GM23248 (cell line): ENCODE results near the gene HYLS1. TPM values are rescaled to one million over a fixed set of nuclear protein-coding genes. Genes with fewer than 3 reads are reported as not detected.

Experiments used
- DNase-seq: peaks from one replicate; pipeline ENCODE4 v3.0.0-alpha.2; 2015
- H2AFZ ChIP-seq: fragments of 200-600 bp; sonication (generic); 2 replicates; pipeline ENCODE4 v1.6.1; 2016; ENCODE audit warnings: antibody characterized with exemption
- H3F3A ChIP-seq: fragments of 200-600 bp; sonication (generic); 2 replicates; pipeline ENCODE4 v1.6.1; 2016; ENCODE audit warnings: mild to moderate bottlenecking, antibody characterized with exemption, mixed run types; ENCODE audit not compliant: insufficient read depth
- H3K27ac ChIP-seq: fragments of 200-600 bp; sonication (generic); 2 replicates; pipeline ENCODE4 v1.5.1; 2016; ENCODE audit warnings: mild to moderate bottlenecking
- H3K27me3 ChIP-seq: fragments of 200-600 bp; sonication (generic); replicated peaks from 2 replicates; pipeline ENCODE4 v1.6.1; 2016; ENCODE audit warnings: mild to moderate bottlenecking; ENCODE audit not compliant: insufficient read depth
- H3K36me3 ChIP-seq: fragments of 200-600 bp; sonication (generic); 2 replicates; pipeline ENCODE4 v1.6.1; 2016; ENCODE audit warnings: low read depth, mild to moderate bottlenecking
- H3K4me1 ChIP-seq: fragments of 200-600 bp; sonication (generic); 2 replicates; pipeline ENCODE4 v1.6.1; 2016; ENCODE audit warnings: mild to moderate bottlenecking; ENCODE audit not compliant: insufficient read depth
- H3K4me2 ChIP-seq: fragments of 200-600 bp; sonication (generic); one replicate; pipeline ENCODE4 v1.6.1; 2016; ENCODE audit warnings: mild to moderate bottlenecking; ENCODE audit not compliant: unreplicated experiment
- H3K4me3 ChIP-seq: fragments of 200-600 bp; sonication (generic); 2 replicates; pipeline ENCODE4 v1.5.1; 2016; ENCODE audit warnings: mild to moderate bottlenecking
- H3K79me2 ChIP-seq: fragments of 200-600 bp; sonication (generic); 2 replicates; pipeline ENCODE4 v1.6.1; 2016; ENCODE audit warnings: mild to moderate bottlenecking; ENCODE audit not compliant: insufficient read depth
- H3K9ac ChIP-seq: fragments of 200-600 bp; sonication (generic); 2 replicates; pipeline ENCODE4 v1.6.1; 2016; ENCODE audit warnings: mild to moderate bottlenecking
- H3K9me2 ChIP-seq: fragments of 200-600 bp; sonication (generic); 2 replicates; pipeline ENCODE4 v1.6.1; 2016; ENCODE audit warnings: mixed run types, mild to moderate bottlenecking, moderate library complexity; ENCODE audit not compliant: insufficient read depth
- H3K9me3 ChIP-seq: fragments of 200-600 bp; sonication (generic); one replicate; pipeline ENCODE4 v1.6.1; 2017; ENCODE audit warnings: low read depth
- H4K20me1 ChIP-seq: fragments of 200-600 bp; sonication (generic); 2 replicates; pipeline ENCODE4 v1.6.0; 2016; ENCODE audit not compliant: insufficient read depth
- EZH2 ChIP-seq: fragments of 200-600 bp; sonication (generic); IDR thresholded peaks from 2 replicates; pipeline ENCODE4 v1.6.1; 2018; ENCODE audit warnings: antibody characterized with exemption, mild to moderate bottlenecking; ENCODE audit not compliant: insufficient read depth, poor library complexity, severe bottlenecking
- EZH2phosphoT487 ChIP-seq: fragments of 200-600 bp; sonication (generic); IDR thresholded peaks from 2 replicates; pipeline ENCODE4 v1.6.1; 2018; ENCODE audit warnings: antibody characterized with exemption, moderate library complexity, mild to moderate bottlenecking, low read depth; ENCODE audit not compliant: insufficient read depth
- WGBS, 2 experiments: methylation state at CpG; one replicate each; pipeline ENCODE4 v1.1.6; 2015 to 2017; ENCODE audit warnings: low lambda C conversion rate in 2 of 2, low coverage in 1 of 2; ENCODE audit errors: missing lambda C conversion rate in 2 of 2; 5-methylcytosine and 5-hydroxymethylcytosine counted together
- in situ Hi-C: fragments of 300-500 bp; cut with MboI; formaldehyde crosslinking; loops from 2 replicates; pipeline ENCODE4 v1.15.0; 2020
- polyA plus RNA-seq: library from polyadenylated mRNA; unstranded; fragments of >200 nt; fragmentation: Nextera tagmentation; extraction: Ambion mirVana; gene quantifications from 2 replicates; pipeline ENCODE4 v1.2.1, GENCODE V29; 2016
- total RNA-seq: library from RNA; depleted of rRNA; stranded (reverse); fragments of >200 nt; shearing (Covaris generic); gene quantifications from 2 replicates; pipeline ENCODE4 v1.2.3, GENCODE V29; 2014

Gene HYLS1
- total and polyA plus RNA-seq, 2 experiments from 2014 or later = 6.2 to 11.7 TPM

DNA sequence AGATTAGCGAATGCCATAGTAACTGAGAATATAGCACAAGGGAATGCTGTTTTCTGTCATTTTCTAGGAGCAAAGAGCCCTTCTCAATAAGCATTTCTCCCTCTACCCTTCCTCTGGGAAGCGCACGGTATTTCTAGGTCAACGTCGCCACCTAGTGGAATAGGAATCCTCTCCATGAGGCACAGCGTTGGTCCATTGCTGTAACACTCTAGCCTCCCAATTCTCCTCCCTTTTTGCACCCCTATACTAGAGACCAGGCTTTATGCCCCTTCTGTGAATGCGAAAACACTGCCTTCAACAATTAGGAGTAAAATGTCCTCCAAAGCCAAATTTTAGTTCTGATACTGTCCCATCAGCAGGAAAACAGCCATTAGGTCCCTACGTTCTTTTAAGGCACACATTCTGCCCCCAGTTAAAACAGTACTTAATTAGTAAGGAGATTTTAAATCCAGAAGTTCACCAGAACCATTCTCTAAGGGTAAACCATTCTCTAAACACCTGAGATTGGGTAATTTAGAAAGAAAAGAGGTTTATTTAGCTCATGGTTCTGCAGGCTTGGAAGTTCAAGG is 12.8 kb upstream of the HYLS1 start:
- WGBS, 2 experiments = 4 to 5% methylated on average over 8 of the region's 8 CpGs
- H3K9ac ChIP-seq = no peak overlapping the region
- peak overlapping the region; percentile 50; the same call in 1 of the 2 replicates for H3K4me3 ChIP-seq
- H3K4me1 ChIP-seq = no peaks in the 10 kb centered on the region
- no peaks in the 10 kb centered on the region for H3K27me3 ChIP-seq
- no peaks in the 10 kb centered on the region for H3K9me3 ChIP-seq
- H4K20me1 ChIP-seq = no peaks in the 10 kb centered on the region
- peak overlapping the region; percentile 85 for H2AFZ ChIP-seq
- in situ Hi-C loops = no loop called here
- H3K79me2 ChIP-seq = no peaks in the 10 kb centered on the region
- H3K9me2 ChIP-seq = no peaks in the 10 kb centered on the region
- peak; percentile 83 for DNase-seq
- no peak overlapping the region for H3K27ac ChIP-seq
- peak overlapping the region; percentile 64 for H3K4me2 ChIP-seq
- H3K36me3 ChIP-seq = no peaks in the 10 kb centered on the region
- TF ChIP-seq EZH2 (no peak), EZH2phosphoT487 (no peak)
- no peaks in the 10 kb centered on the region for H3F3A ChIP-seq

DNA sequence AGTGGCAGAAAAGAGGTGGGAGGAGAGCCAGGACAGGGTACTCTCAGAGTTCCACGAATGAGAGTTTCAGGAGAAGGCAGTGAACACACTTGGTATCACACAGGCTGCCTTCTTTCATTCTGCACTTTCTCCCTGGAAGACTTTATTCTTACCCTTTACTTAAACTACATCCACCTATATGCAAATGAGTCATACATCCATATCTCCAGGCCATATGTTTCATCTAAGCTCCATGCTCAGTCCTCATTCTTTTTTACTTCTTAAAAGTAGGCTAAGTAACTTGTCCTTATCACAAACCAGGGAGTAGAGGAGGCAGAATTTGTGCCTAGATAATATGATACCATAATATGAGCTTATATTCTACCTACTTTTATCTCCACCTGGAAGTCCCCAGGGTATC is 6.2 kb upstream of the HYLS1 start:
- in situ Hi-C loops = no loop called here

DNA sequence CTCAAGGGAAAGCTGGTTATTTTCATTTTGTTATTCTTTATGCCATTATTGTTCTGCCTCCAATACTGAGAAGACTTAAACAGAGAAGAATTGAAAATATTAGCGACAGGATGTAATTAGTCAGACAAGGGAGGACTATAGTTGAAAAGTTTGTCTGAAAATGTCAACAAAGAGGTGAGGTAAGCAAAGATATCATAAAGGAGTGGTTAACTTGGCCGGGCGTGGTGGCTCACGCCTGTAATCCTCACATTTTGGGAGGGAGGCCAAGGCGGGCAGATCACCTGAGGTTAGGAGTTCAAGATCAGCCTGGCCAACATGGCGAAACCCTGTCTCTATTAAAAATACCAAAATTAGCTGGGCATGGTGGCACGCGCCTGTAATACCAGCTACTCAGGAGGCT is 4.1 kb upstream of the HYLS1 start:
- in situ Hi-C loops = no loop called here
- H2AFZ ChIP-seq = no peak overlapping the region
- H3K4me2 ChIP-seq = no peak overlapping the region
- H4K20me1 ChIP-seq = no peaks in the 10 kb centered on the region
- no peaks in the 10 kb centered on the region for H3K36me3 ChIP-seq
- no peak overlapping the region for H3K9ac ChIP-seq
- H3K27me3 ChIP-seq = no peaks in the 10 kb centered on the region
- 0 out of 2 replicates have a peak, but pooled peaks cover 2% of the 10 kb centered on the region for H3K79me2 ChIP-seq
- H3K9me3 ChIP-seq = no peaks in the 10 kb centered on the region
- TF ChIP-seq EZH2phosphoT487 = no peak
- no peak for TF ChIP-seq EZH2
- H3K27ac ChIP-seq = no peak overlapping the region
- H3F3A ChIP-seq = 0 out of 2 replicates have a peak, but pooled peaks cover 13% of the 10 kb centered on the region
- no peaks in the 10 kb centered on the region for H3K9me2 ChIP-seq
- WGBS, 2 experiments = 68 to 77% methylated on average over 8 of the region's 8 CpGs
- H3K4me3 ChIP-seq = no peak overlapping the region
- DNase-seq = no peak
- H3K4me1 ChIP-seq = no peaks in the 10 kb centered on the region

More for the DNA sequence above, 6.2 kb upstream of the HYLS1 start:
- no peaks in the 10 kb centered on the region for H3K9me3 ChIP-seq
- H3K27ac ChIP-seq = no peak overlapping the region
- 0 out of 2 replicates have a peak, but pooled peaks cover 3% of the 10 kb centered on the region for H3F3A ChIP-seq
- H3K27me3 ChIP-seq = no peaks in the 10 kb centered on the region
- H3K4me2 ChIP-seq = no peak overlapping the region
- no peaks in the 10 kb centered on the region for H4K20me1 ChIP-seq
- H2AFZ ChIP-seq = no peak overlapping the region
- WGBS, 2 experiments = 40 to 55% methylated on average over 1 of the region's 1 CpG
- DNase-seq = no peak
- no peak overlapping the region for H3K4me3 ChIP-seq
- no peaks in the 10 kb centered on the region for H3K4me1 ChIP-seq
- no peaks in the 10 kb centered on the region for H3K79me2 ChIP-seq
- no peak overlapping the region for H3K9ac ChIP-seq
- TF ChIP-seq EZH2 (no peak), EZH2phosphoT487 (no peak)
- no peaks in the 10 kb centered on the region for H3K36me3 ChIP-seq
- no peaks in the 10 kb centered on the region for H3K9me2 ChIP-seq

DNA sequence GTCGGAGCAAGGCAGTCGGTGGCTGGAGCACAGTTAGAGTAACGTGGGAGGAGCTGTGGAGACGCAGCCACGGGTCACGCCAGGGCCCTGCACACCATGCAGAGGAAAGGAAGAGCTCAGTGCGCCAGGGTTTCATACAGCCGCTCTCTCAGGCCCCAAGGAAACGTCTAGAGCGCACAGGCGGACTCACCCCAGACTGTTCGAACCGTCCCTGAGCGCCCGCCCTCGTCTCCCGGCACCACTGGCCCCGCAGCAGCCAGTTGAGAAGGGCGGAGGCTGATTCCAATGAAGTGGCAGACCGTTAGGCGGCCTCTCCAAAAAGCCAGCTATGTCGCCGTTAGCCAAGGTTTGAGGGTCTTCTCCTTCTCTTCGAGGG is 483 bp upstream of the HYLS1 start:
- Histone ChIP-seq H3K36me3 (no peaks in the 10 kb centered on the region), H3K4me1 (peaks cover 17% of the 10 kb centered on the region), H3K79me2 (peaks cover 37% of the 10 kb centered on the region), H3K9me2 (no peaks in the 10 kb centered on the region), H3K27ac (peak overlapping the region; percentile 78), H3F3A (peaks cover 30% of the 10 kb centered on the region), H3K27me3 (no peaks in the 10 kb centered on the region), H2AFZ (peak overlapping the region; percentile 84), H3K9ac (peak overlapping the region; percentile 85), H3K4me2 (peak overlapping the region; percentile 71), H3K9me3 (no peaks in the 10 kb centered on the region), H3K4me3 (peak overlapping the region; percentile 79), H4K20me1 (peaks cover 4% of the 10 kb centered on the region; the same call in 1 of the 2 replicates)
- in situ Hi-C loops = no loop called here
- 5 to 7% methylated on average over 23 to 24 of the region's 24 CpGs for WGBS, 2 experiments
- DNase-seq = peak; percentile 72
- TF ChIP-seq EZH2phosphoT487 = no peak
- TF ChIP-seq EZH2 = no peak
